HL-60 (cell line): ENCODE results near the gene RASSF5.

Source experiments
- DNase-seq, 2 experiments: peaks; one replicate each; pipeline ENCODE4 v3.0.0-alpha.2; 2010 to 2020; ENCODE audit warnings: low read depth in 1 of 2, low spot score in 1 of 2
- H3K27ac ChIP-seq: fragments of 250-450 bp; sonication (Bioruptor Pico); replicated peaks from 2 replicates; pipeline ENCODE4 v1.5.1; 2020; ENCODE audit warnings: mild to moderate bottlenecking, moderate library complexity
- H3K27me3 ChIP-seq: fragments of 250-450 bp; sonication (Bioruptor Pico); 2 replicates; pipeline ENCODE4 v1.5.1; 2021; ENCODE audit warnings: mild to moderate bottlenecking, moderate library complexity; ENCODE audit not compliant: insufficient read depth, poor library complexity, severe bottlenecking
- H3K4me3 ChIP-seq: replicated peaks from 2 replicates; pipeline ENCODE4 v1.5.1; 2011; ENCODE audit warnings: mild to moderate bottlenecking, control low read depth, low read length; ENCODE audit not compliant: insufficient read depth
- GABPA ChIP-seq: IDR thresholded peaks from 2 replicates; pipeline ENCODE4 v1.6.1; 2012; ENCODE audit warnings: low read depth
- POLR2AphosphoS5 ChIP-seq: IDR thresholded peaks from 2 replicates; pipeline ENCODE4 v1.6.1; 2012; ENCODE audit warnings: low read depth
- SPI1 ChIP-seq: IDR thresholded peaks from 2 replicates; pipeline ENCODE4 v1.6.1; 2012; ENCODE audit warnings: low read depth, mild to moderate bottlenecking, borderline replicate concordance
- TF ChIP-seq, protein P1 (sequence below): IDR thresholded peaks from one replicate; pipeline ENCODE4 v1.5.1; 2011; ENCODE audit warnings: low read length, control low read depth, inconsistent platforms; ENCODE audit not compliant: insufficient read depth
- TF ChIP-seq, protein P2 (sequence below): IDR thresholded peaks from 2 replicates; pipeline ENCODE4 v1.6.1; 2012; ENCODE audit warnings: low read depth; ENCODE audit not compliant: insufficient replicate concordance

Gene RASSF5

GRCh38 chr1:206550446-206550845 lies 43.1 kb downstream of the RASSF5 start:
- Histone ChIP-seq H3K27ac (no peak overlapping the region), H3K27me3 (no peaks in the 10 kb centered on the region), H3K4me3 (no peak overlapping the region)
- TF ChIP-seq SPI1 (no peak), POLR2AphosphoS5 (no peak), GABPA (no peak)
- TF ChIP-seq, protein P1, sequence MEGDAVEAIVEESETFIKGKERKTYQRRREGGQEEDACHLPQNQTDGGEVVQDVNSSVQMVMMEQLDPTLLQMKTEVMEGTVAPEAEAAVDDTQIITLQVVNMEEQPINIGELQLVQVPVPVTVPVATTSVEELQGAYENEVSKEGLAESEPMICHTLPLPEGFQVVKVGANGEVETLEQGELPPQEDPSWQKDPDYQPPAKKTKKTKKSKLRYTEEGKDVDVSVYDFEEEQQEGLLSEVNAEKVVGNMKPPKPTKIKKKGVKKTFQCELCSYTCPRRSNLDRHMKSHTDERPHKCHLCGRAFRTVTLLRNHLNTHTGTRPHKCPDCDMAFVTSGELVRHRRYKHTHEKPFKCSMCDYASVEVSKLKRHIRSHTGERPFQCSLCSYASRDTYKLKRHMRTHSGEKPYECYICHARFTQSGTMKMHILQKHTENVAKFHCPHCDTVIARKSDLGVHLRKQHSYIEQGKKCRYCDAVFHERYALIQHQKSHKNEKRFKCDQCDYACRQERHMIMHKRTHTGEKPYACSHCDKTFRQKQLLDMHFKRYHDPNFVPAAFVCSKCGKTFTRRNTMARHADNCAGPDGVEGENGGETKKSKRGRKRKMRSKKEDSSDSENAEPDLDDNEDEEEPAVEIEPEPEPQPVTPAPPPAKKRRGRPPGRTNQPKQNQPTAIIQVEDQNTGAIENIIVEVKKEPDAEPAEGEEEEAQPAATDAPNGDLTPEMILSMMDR = no peak
- TF ChIP-seq, protein P2, sequence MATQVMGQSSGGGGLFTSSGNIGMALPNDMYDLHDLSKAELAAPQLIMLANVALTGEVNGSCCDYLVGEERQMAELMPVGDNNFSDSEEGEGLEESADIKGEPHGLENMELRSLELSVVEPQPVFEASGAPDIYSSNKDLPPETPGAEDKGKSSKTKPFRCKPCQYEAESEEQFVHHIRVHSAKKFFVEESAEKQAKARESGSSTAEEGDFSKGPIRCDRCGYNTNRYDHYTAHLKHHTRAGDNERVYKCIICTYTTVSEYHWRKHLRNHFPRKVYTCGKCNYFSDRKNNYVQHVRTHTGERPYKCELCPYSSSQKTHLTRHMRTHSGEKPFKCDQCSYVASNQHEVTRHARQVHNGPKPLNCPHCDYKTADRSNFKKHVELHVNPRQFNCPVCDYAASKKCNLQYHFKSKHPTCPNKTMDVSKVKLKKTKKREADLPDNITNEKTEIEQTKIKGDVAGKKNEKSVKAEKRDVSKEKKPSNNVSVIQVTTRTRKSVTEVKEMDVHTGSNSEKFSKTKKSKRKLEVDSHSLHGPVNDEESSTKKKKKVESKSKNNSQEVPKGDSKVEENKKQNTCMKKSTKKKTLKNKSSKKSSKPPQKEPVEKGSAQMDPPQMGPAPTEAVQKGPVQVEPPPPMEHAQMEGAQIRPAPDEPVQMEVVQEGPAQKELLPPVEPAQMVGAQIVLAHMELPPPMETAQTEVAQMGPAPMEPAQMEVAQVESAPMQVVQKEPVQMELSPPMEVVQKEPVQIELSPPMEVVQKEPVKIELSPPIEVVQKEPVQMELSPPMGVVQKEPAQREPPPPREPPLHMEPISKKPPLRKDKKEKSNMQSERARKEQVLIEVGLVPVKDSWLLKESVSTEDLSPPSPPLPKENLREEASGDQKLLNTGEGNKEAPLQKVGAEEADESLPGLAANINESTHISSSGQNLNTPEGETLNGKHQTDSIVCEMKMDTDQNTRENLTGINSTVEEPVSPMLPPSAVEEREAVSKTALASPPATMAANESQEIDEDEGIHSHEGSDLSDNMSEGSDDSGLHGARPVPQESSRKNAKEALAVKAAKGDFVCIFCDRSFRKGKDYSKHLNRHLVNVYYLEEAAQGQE = no peak
- no peak for DNase-seq

DNA sequence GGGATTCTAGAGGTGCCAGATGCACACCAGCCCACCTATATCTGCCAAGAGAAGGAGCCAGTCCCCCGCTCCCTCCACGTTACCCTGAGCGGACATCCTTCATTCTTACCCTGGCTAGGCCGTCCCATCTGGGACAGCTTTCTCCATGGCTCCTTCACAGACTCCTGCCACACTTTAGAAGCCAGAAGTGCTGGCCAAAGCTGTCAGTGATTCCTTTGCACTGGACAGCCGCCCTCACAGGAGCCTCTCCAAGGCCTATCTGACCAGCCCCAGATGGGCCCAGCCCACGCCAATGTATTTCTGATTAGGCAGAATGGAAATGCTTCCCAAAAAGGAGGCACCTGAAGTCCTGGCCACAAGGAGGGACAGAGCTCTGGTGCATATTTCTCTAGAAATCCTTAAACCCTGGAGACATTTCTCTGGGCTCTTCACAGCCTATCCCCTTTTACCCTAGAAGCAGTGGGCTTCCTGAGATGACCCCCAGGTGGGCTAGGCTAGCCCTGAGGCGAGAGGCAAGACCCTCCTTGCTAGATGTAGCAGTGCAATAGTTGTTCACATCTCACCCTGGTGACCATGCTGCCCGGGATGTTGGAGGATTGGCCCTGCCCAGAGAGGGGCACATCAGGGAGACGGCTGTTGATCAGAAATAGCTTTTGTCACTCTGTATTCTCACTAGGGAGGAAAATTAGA lies 44.1 kb downstream of the RASSF5 start:
- DNase-seq = no peak
- Histone ChIP-seq H3K4me3 (no peak overlapping the region), H3K27me3 (no peaks in the 10 kb centered on the region), H3K27ac (no peak overlapping the region)
- TF ChIP-seq, protein P1 = no peak
- TF ChIP-seq SPI1 (no peak), POLR2AphosphoS5 (no peak), GABPA (no peak)
- TF ChIP-seq, protein P2 = no peak

DNA sequence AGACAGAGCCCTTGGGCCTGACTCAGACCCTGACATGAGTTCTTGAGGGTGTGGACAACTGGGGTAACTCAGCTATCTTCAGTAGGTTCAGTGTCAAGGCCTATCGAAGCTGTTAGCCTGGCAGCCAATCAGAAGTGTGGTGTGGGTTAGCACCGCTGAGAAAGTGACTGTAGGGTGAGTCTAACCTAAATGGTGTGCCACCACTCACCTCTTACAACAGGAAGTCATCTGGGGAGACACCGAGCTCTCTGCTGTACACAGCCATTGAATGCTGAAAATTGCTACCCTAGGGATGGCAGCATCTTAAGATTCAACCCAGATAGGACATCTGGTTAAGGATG lies 44.6 kb downstream of the RASSF5 start:
- H3K4me3 ChIP-seq = no peak overlapping the region
- no peak for TF ChIP-seq GABPA
- TF ChIP-seq POLR2AphosphoS5 = no peak
- TF ChIP-seq, protein P2 = no peak
- TF ChIP-seq SPI1 = no peak
- TF ChIP-seq, protein P1 = no peak
- H3K27me3 ChIP-seq = no peaks in the 10 kb centered on the region
- no peak for DNase-seq
- no peak overlapping the region for H3K27ac ChIP-seq
